Vagina (tissue), 2 donors: Measurements from ENCODE around the gene MEA1. TPM values are rescaled to one million over a fixed set of nuclear protein-coding genes. Genes with fewer than 3 reads are reported as not detected.

Experiments
- DNase-seq, 2 donors: peaks; one replicate each; pipeline ENCODE4 v3.0.0-alpha.2; 2017; ENCODE audit errors: extremely low spot score in 2 of 2
- H3K27ac ChIP-seq: fragments of 200-600 bp; sonication (generic); one replicate; pipeline ENCODE4 v1.5.1; 2019
- H3K27me3 ChIP-seq: fragments of 200-600 bp; sonication (generic); one replicate; pipeline ENCODE4 v1.5.1; 2019
- H3K36me3 ChIP-seq, 2 donors: fragments of 200-600 bp; sonication (generic); one replicate each; pipeline ENCODE4 v1.5.1; 2017 to 2019
- H3K4me1 ChIP-seq: fragments of 200-600 bp; sonication (generic); one replicate; pipeline ENCODE4 v1.5.1; 2019
- H3K4me3 ChIP-seq, 2 donors: fragments of 200-600 bp; sonication (generic); 1 replicate in 1 of 2; 2 replicates in 1 of 2; pipeline ENCODE4 v1.5.1; 2016 to 2019
- H3K9me3 ChIP-seq: fragments of 200-600 bp; sonication (generic); one replicate; pipeline ENCODE4 v1.5.1; 2019
- CTCF ChIP-seq, 3 experiments: fragments of 450-650 bp in 2 of 3; fragments of 200-600 bp in 1 of 3; sonication (generic) in 1 of 3; IDR thresholded peaks; one replicate each; pipeline ENCODE4 v1.5.1; 2017 to 2019; ENCODE audit warnings: antibody characterized with exemption in 3 of 3, mild to moderate bottlenecking in 2 of 3, moderate library complexity in 2 of 3
- POLR2A ChIP-seq, 2 donors: fragments of 450-650 bp; IDR thresholded peaks; one replicate each; pipeline ENCODE4 v1.6.1; 2017; ENCODE audit warnings: antibody characterized with exemption in 2 of 2, mild to moderate bottlenecking in 2 of 2, moderate library complexity in 2 of 2
- POLR2AphosphoS5 ChIP-seq, 2 donors: sonication (generic); formaldehyde crosslinking; IDR thresholded peaks; one replicate each; pipeline ENCODE4 v1.9.0; 2017; ENCODE audit warnings: antibody characterized with exemption in 2 of 2, mild to moderate bottlenecking in 2 of 2, low read depth in 1 of 2; ENCODE audit not compliant: insufficient read depth in 1 of 2
- intact Hi-C: fragments of 100-400 bp; cut with DNase I; formaldehyde crosslinking; loops from one replicate; pipeline ENCODE4 v1.15.1; 2023
- total RNA-seq: library from RNA; depleted of rRNA; stranded (reverse); fragments of >200 nt; gene quantifications from one replicate; pipeline ENCODE4 v1.2.3, GENCODE V29; 2016

MEA1 gene
- total RNA-seq, 1 donor from 2014 or later, result 40.3 TPM

GRCh38 chr6:42974919-42975505 lies 38.7 kb downstream of the MEA1 start:
- H3K36me3 ChIP-seq, result no peaks in the 10 kb centered on the region
- no peak overlapping the region for H3K27ac ChIP-seq
- H3K4me1 ChIP-seq, result peaks cover 34% of the 10 kb centered on the region
- no peak for DNase-seq
- TF ChIP-seq POLR2A (IDR thresholded peaks at IDR 0.05) (no peak), CTCF (IDR thresholded peaks at IDR 0.05) (no peak), POLR2AphosphoS5 (IDR thresholded peaks at IDR 0.05; ENCODE audit: insufficient read depth in 1 of 2, low read depth in 1 of 2) (no peak)
- no peaks in the 10 kb centered on the region for H3K9me3 ChIP-seq
- no peak overlapping the region for H3K4me3 ChIP-seq
- intact Hi-C loops, result no loop called here
- no peaks in the 10 kb centered on the region for H3K27me3 ChIP-seq

- no peaks in the 10 kb centered on the region for H3K9me3 ChIP-seq
- no peak overlapping the region for H3K27ac ChIP-seq
- no peak overlapping the region for H3K4me3 ChIP-seq
- H3K4me1 ChIP-seq, result peaks cover 27% of the 10 kb centered on the region
- intact Hi-C loops, result no loop called here
- TF ChIP-seq POLR2A (IDR thresholded peaks at IDR 0.05) (no peak), POLR2AphosphoS5 (IDR thresholded peaks at IDR 0.05; ENCODE audit: insufficient read depth in 1 of 2, low read depth in 1 of 2) (no peak), CTCF (IDR thresholded peaks at IDR 0.05) (no peak)
- no peak for DNase-seq
- no peaks in the 10 kb centered on the region for H3K27me3 ChIP-seq
- peaks cover 0 to 6% of the 10 kb centered on the region in 2 donors for H3K36me3 ChIP-seq
Measured at GRCh38 chr6:42973926-42974325, 39.8 kb downstream of the MEA1 start.

GRCh38 chr6:42971746-42972327 lies 41.9 kb downstream of the MEA1 start:
- intact Hi-C loops, result no loop called here
- peaks cover 14% of the 10 kb centered on the region for H3K4me1 ChIP-seq
- TF ChIP-seq POLR2AphosphoS5 (IDR thresholded peaks at IDR 0.05; ENCODE audit: insufficient read depth in 1 of 2, low read depth in 1 of 2), result no peak
- TF ChIP-seq POLR2A (IDR thresholded peaks at IDR 0.05), result no peak
- TF ChIP-seq CTCF (IDR thresholded peaks at IDR 0.05), result no peak

GRCh38 chr6:42970871-42971612 lies 42.7 kb downstream of the MEA1 start:
- H3K36me3 ChIP-seq, result peaks cover 0 to 24% of the 10 kb centered on the region in 2 donors
- no peaks in the 10 kb centered on the region for H3K27me3 ChIP-seq
- H3K9me3 ChIP-seq, result no peaks in the 10 kb centered on the region
- no peak overlapping the region for H3K27ac ChIP-seq
- no peak for DNase-seq
- TF ChIP-seq POLR2A (IDR thresholded peaks at IDR 0.05) (no peak), POLR2AphosphoS5 (IDR thresholded peaks at IDR 0.05; ENCODE audit: insufficient read depth in 1 of 2, low read depth in 1 of 2) (no peak), CTCF (IDR thresholded peaks at IDR 0.05) (no peak)
- intact Hi-C loops, result no loop called here
- no peak overlapping the region for H3K4me3 ChIP-seq
- peaks cover 6% of the 10 kb centered on the region for H3K4me1 ChIP-seq

More at GRCh38 chr6:42971746-42972327, 41.9 kb downstream of the MEA1 start:
- Histone ChIP-seq H3K27me3 (no peaks in the 10 kb centered on the region), H3K27ac (no peak overlapping the region), H3K4me3 (no peak overlapping the region), H3K36me3 (peaks cover 0 to 20% of the 10 kb centered on the region in 2 donors), H3K9me3 (no peaks in the 10 kb centered on the region)
- DNase-seq, result no peak
